SK-N-SH (cell line): Measurements from ENCODE around the gene TMTC4.

Experiments used
- EP300 ChIP-seq, 2 experiments: IDR thresholded peaks; 2 replicates each; pipeline versions ENCODE4 v1.4.0 to v1.6.1; 2012; ENCODE audit warnings: borderline replicate concordance in 1 of 2, low read depth in 1 of 2, low read length in 1 of 2
- EZH2phosphoT487 ChIP-seq: fragments of 200-600 bp; sonication (generic); IDR thresholded peaks from 2 replicates; pipeline ENCODE4 v1.6.1; 2017; ENCODE audit warnings: low read depth, mixed run types, mild to moderate bottlenecking, antibody characterized with exemption, moderate library complexity, borderline replicate concordance
- GATA2 ChIP-seq: sonication (generic); formaldehyde crosslinking; IDR thresholded peaks from 2 replicates; pipeline ENCODE4 v1.5.0; 2020; ENCODE audit warnings: mild to moderate bottlenecking, missing genetic modification reagents
- JUND ChIP-seq: IDR thresholded peaks from 2 replicates; pipeline ENCODE4 v1.4.0; 2012
- MEF2A ChIP-seq: IDR thresholded peaks from 2 replicates; pipeline ENCODE4 v1.4.0; 2012; ENCODE audit warnings: low read depth, borderline replicate concordance
- NFIC ChIP-seq: IDR thresholded peaks from 2 replicates; pipeline ENCODE4 v1.4.0; 2012; ENCODE audit warnings: borderline replicate concordance
- RAD21 ChIP-seq: IDR thresholded peaks from 2 replicates; pipeline ENCODE4 v1.6.1; 2012; ENCODE audit warnings: mild to moderate bottlenecking, low read length
- RCOR1 ChIP-seq: fragments of 150-350 bp; IDR thresholded peaks from 2 replicates; pipeline ENCODE4 v1.6.1; 2017; ENCODE audit warnings: antibody characterized with exemption, low read length
- TF ChIP-seq, protein P1 (sequence below): fragments of 200-600 bp; sonication (generic); IDR thresholded peaks from 2 replicates; pipeline ENCODE4 v1.6.1; 2017; ENCODE audit warnings: antibody characterized with exemption, mild to moderate bottlenecking, moderate library complexity

DNA sequence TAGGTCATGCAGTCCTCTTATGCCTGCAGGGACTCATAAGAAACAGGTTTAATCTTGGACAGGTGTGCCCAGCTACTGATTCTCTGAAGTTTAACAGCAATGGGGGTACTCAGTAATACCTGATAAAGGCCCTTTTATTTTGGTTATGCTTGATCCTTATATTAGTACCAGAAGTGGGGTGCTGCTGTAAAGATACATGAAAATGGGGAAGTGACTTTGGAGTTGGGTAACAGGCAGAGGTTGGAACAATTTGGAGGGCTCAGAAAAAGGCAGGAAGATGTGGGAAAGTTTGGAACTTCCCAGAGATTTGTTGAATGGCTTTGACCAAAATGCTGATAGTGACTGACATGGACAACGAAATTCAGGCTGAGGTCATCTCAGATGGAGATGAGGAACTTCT lies 14.6 kb upstream of the TMTC4 start:
- TF ChIP-seq EP300 (IDR thresholded peaks at IDR 0.05; ENCODE audit: borderline replicate concordance in 1 of 2, low read depth in 1 of 2, low read length in 1 of 2) (no peak), EZH2phosphoT487 (no peak), RCOR1 (no peak), NFIC (no peak), MEF2A (no peak), GATA2 (CRISPR knock-in tag) (no peak), JUND (no peak), RAD21 (no peak)
- TF ChIP-seq, protein P1, sequence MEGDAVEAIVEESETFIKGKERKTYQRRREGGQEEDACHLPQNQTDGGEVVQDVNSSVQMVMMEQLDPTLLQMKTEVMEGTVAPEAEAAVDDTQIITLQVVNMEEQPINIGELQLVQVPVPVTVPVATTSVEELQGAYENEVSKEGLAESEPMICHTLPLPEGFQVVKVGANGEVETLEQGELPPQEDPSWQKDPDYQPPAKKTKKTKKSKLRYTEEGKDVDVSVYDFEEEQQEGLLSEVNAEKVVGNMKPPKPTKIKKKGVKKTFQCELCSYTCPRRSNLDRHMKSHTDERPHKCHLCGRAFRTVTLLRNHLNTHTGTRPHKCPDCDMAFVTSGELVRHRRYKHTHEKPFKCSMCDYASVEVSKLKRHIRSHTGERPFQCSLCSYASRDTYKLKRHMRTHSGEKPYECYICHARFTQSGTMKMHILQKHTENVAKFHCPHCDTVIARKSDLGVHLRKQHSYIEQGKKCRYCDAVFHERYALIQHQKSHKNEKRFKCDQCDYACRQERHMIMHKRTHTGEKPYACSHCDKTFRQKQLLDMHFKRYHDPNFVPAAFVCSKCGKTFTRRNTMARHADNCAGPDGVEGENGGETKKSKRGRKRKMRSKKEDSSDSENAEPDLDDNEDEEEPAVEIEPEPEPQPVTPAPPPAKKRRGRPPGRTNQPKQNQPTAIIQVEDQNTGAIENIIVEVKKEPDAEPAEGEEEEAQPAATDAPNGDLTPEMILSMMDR = no peak
